RCC 7860 (cell line): ENCODE measurements around the gene C15orf40.

Experiments used
- DNase-seq: peaks from one replicate; pipeline ENCODE4 v3.0.0-alpha.2; 2015; ENCODE audit warnings: low spot score
- FAIRE-seq: peaks from 2 replicates; lab custom pipeline; 2012; peaks lifted over from hg19 to GRCh38; lab: Jason Lieb, UNC

The C15orf40 gene

GRCh38 chr15:82995076-82995475 lies 16.4 kb downstream of the C15orf40 start:
- FAIRE-seq (no peak), DNase-seq (no peak)

- DNase-seq (no peak), FAIRE-seq (no peak)
Measured at GRCh38 chr15:82993144-82993543, 18.3 kb downstream of the C15orf40 start.

- FAIRE-seq (no peak), DNase-seq (no peak)
Measured at GRCh38 chr15:82992436-82992998, 18.9 kb downstream of the C15orf40 start.

GRCh38 chr15:82986442-82986780 lies 25.0 kb downstream of the C15orf40 start:
- peak; percentile 6 for DNase-seq
- FAIRE-seq: no peak

- DNase-seq (peak; percentile 93), FAIRE-seq (peak; percentile 77)
Measured at GRCh38 chr15:82985688-82986441, 25.6 kb downstream of the C15orf40 start, which contains the start of gene RAMAC. Gene RAMAC, plus strand, starts transcription at chr15:82986210. Its CDS starts 2,809 bp downstream, at chr15:82989019.

- FAIRE-seq (no peak), DNase-seq (no peak)
Measured at GRCh38 chr15:82980981-82981380, 30.5 kb downstream of the C15orf40 start.

- FAIRE-seq (no peak), DNase-seq (no peak)
Measured at GRCh38 chr15:82979726-82980125, 31.7 kb downstream of the C15orf40 start.

- DNase-seq (no peak), FAIRE-seq (no peak)
Measured at GRCh38 chr15:82978438-82978837, 33.0 kb downstream of the C15orf40 start.

GRCh38 chr15:82977076-82977475 lies 34.4 kb downstream of the C15orf40 start:
- no peak for FAIRE-seq
- DNase-seq: no peak

- DNase-seq (no peak), FAIRE-seq (no peak)
Measured at GRCh38 chr15:82972990-82973389, 38.4 kb downstream of the C15orf40 start.

- FAIRE-seq (no peak), DNase-seq (no peak)
Measured at GRCh38 chr15:82971218-82971984, 40.0 kb downstream of the C15orf40 start.

GRCh38 chr15:82970696-82971095 lies 40.7 kb downstream of the C15orf40 start:
- FAIRE-seq: no peak
- DNase-seq: no peak

- DNase-seq (no peak), FAIRE-seq (no peak)
Measured at GRCh38 chr15:82970078-82970686, 41.3 kb downstream of the C15orf40 start.

- no peak for FAIRE-seq
Measured at GRCh38 chr15:82969353-82969752, 42.1 kb downstream of the C15orf40 start.

GRCh38 chr15:82968066-82968465 lies 43.4 kb downstream of the C15orf40 start:
- FAIRE-seq (no peak), DNase-seq (peak; percentile 13)

More at GRCh38 chr15:82969353-82969752, 42.1 kb downstream of the C15orf40 start:
- DNase-seq: no peak

- DNase-seq (no peak), FAIRE-seq (no peak)
Measured at GRCh38 chr15:82966671-82967071, 44.8 kb downstream of the C15orf40 start.

GRCh38 chr15:82964890-82965289 lies 46.5 kb downstream of the C15orf40 start:
- no peak for DNase-seq
- no peak for FAIRE-seq

GRCh38 chr15:82963471-82964341 lies 47.7 kb downstream of the C15orf40 start:
- no peak for FAIRE-seq
- DNase-seq: no peak

- no peak for FAIRE-seq
Measured at GRCh38 chr15:82960766-82961165, 50.7 kb downstream of the C15orf40 start.

GRCh38 chr15:82959423-82959822 lies 52.0 kb downstream of the C15orf40 start:
- FAIRE-seq (no peak), DNase-seq (no peak)

More at GRCh38 chr15:82960766-82961165, 50.7 kb downstream of the C15orf40 start:
- no peak for DNase-seq
